ENCODE data around the gene PRKCE. TPM values are rescaled to one million over a fixed set of nuclear protein-coding genes. Genes with fewer than 3 reads are reported as not detected.

PRKCE gene
- total and polyA plus RNA-seq, 2 donors, result 3.2 to 3.3 TPM

GRCh38 chr2:46179037-46179621 is 527.7 kb downstream of the PRKCE start:
- WGBS, result 65% methylated on average over 6 of the region's 6 CpGs
- peak in 8 of 9 donors; percentile 15 to 73 (median 42) for DNase-seq (ENCODE audit: low read depth in 6 of 9, low spot score in 9 of 9)
- H3K4me1 ChIP-seq (ENCODE audit: control insufficient read depth in 2 of 2, insufficient read depth in 2 of 2, low read length in 2 of 2), result peaks cover 0 to 16% of the 10 kb centered on the region in 2 donors
- H3K36me3 ChIP-seq (ENCODE audit: control insufficient read depth in 2 of 2, insufficient read depth in 2 of 2, low read length in 1 of 2), result no peaks in the 10 kb centered on the region
- H3K27ac ChIP-seq (ENCODE audit: low read depth in 1 of 2, low read length in 1 of 2), result peak overlapping the region in 1 of 2 donors; percentile 64
- no peaks in the 10 kb centered on the region for H3K9me3 ChIP-seq (ENCODE audit: control insufficient read depth in 2 of 2, insufficient read depth in 1 of 2, low read length in 1 of 2)
- no peak overlapping the region for H3K4me3 ChIP-seq (ENCODE audit: low read length in 2 of 2)
- H3K27me3 ChIP-seq (ENCODE audit: control insufficient read depth in 2 of 2, insufficient read depth in 1 of 2, low read length in 1 of 2), result no peaks in the 10 kb centered on the region

DNA sequence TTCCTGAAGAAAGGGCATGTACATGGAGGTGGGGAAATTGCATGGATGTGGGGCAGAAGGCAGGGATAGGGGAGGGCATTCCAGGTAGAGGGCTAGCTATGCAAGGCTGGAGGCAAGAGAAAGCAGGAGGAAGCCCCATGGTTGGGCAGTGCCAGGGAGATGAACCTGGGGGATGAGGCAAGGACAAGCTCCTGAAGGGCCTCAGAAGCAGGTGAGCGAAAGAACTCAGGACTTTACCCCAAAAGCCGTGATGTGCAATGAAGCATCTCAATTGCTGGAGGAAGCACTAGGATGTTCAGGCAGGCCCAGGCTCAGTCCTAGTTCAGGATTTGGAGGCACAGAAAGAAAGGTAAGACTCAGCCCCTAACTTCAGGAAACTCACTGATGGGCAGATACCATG is 528.7 kb downstream of the PRKCE start:
- 97% methylated on average over 2 of the region's 2 CpGs for WGBS
- Histone ChIP-seq H3K9me3 (ENCODE audit: control insufficient read depth in 2 of 2, insufficient read depth in 1 of 2, low read length in 1 of 2) (no peaks in the 10 kb centered on the region), H3K27me3 (ENCODE audit: control insufficient read depth in 2 of 2, insufficient read depth in 1 of 2, low read length in 1 of 2) (no peaks in the 10 kb centered on the region), H3K4me1 (ENCODE audit: control insufficient read depth in 2 of 2, insufficient read depth in 2 of 2, low read length in 2 of 2) (peaks cover 0 to 16% of the 10 kb centered on the region in 2 donors), H3K36me3 (ENCODE audit: control insufficient read depth in 2 of 2, insufficient read depth in 2 of 2, low read length in 1 of 2) (no peaks in the 10 kb centered on the region), H3K4me3 (ENCODE audit: low read length in 2 of 2) (no peak overlapping the region), H3K27ac (ENCODE audit: low read depth in 1 of 2, low read length in 1 of 2) (no peak overlapping the region)
- no peak for DNase-seq (ENCODE audit: low read depth in 6 of 9, low spot score in 9 of 9)

- Histone ChIP-seq H3K4me1 (ENCODE audit: control insufficient read depth in 2 of 2, insufficient read depth in 2 of 2, low read length in 2 of 2) (peaks cover 0 to 16% of the 10 kb centered on the region in 2 donors), H3K36me3 (ENCODE audit: control insufficient read depth in 2 of 2, insufficient read depth in 2 of 2, low read length in 1 of 2) (no peaks in the 10 kb centered on the region), H3K27ac (ENCODE audit: low read depth in 1 of 2, low read length in 1 of 2) (no peak overlapping the region), H3K27me3 (ENCODE audit: control insufficient read depth in 2 of 2, insufficient read depth in 1 of 2, low read length in 1 of 2) (no peaks in the 10 kb centered on the region), H3K4me3 (ENCODE audit: low read length in 2 of 2) (no peak overlapping the region), H3K9me3 (ENCODE audit: control insufficient read depth in 2 of 2, insufficient read depth in 1 of 2, low read length in 1 of 2) (no peaks in the 10 kb centered on the region)
- over 99% methylated on average over 2 of the region's 2 CpGs for WGBS
- no peak for DNase-seq (ENCODE audit: low read depth in 6 of 9, low spot score in 9 of 9)
Observed at GRCh38 chr2:46181306-46181705, 529.8 kb downstream of the PRKCE start.

DNA sequence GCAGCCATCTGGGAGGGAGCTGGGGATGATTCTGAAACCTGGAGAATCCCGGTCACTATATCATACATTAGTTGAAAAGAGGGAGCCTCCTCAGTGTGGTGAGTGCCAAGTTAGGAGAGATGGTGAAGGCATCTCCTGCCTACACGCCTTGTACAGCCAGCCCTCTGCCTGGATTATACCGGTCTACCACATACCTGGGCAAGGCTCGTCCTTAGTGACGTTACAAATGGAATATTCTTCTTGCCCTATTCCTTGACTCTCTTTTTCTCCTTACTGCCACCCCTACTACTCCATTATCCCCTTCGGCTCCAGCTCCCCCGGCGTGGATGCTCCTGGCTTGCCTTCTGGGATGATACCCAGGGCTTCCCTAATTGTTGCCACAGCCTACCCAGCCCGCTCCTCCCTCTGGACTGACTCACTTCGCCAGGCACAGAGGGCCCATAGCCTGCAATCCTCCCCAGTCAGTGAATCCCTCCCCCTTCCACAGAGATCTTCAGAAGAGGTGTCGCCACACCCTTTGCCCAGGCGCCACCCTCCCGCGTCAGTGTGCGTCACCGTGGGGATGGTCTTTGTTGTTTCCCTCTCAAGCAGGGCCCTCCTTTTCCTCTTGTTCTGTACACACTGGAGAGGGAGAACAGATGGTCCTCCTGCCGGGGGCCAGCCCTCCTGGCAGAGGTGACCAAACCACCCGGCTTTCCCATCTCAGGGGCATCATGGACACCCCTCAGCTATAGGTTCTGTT is 530.5 kb downstream of the PRKCE start:
- Histone ChIP-seq H3K27me3 (ENCODE audit: control insufficient read depth in 2 of 2, insufficient read depth in 1 of 2, low read length in 1 of 2) (no peaks in the 10 kb centered on the region), H3K4me1 (ENCODE audit: control insufficient read depth in 2 of 2, insufficient read depth in 2 of 2, low read length in 2 of 2) (peaks cover 0 to 17% of the 10 kb centered on the region in 2 donors), H3K27ac (ENCODE audit: low read depth in 1 of 2, low read length in 1 of 2) (no peak overlapping the region), H3K36me3 (ENCODE audit: control insufficient read depth in 2 of 2, insufficient read depth in 2 of 2, low read length in 1 of 2) (no peaks in the 10 kb centered on the region), H3K9me3 (ENCODE audit: control insufficient read depth in 2 of 2, insufficient read depth in 1 of 2, low read length in 1 of 2) (no peaks in the 10 kb centered on the region), H3K4me3 (ENCODE audit: low read length in 2 of 2) (no peak overlapping the region)
- 98% methylated on average over 18 of the region's 18 CpGs for WGBS
- no peak for DNase-seq (ENCODE audit: low read depth in 6 of 9, low spot score in 9 of 9)

DNA sequence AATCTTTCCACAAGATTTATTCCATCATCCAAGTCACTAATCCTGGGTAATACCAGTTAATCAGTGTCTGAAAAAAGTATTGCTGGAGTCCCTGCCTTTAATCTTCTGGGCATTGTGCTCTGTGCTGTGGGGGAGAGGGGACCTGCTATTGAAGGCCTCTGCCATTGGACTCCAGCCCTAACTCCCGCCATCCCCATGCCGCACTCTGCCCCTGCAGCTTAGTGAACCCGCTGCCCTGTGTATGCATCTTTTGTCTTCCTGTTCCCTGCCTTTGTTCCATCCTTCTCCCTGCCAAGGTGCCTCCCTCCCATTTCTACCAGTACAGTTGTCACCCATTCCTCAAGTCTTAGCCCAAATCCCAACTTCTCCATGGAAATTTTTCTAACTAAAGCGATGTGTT is 532.0 kb downstream of the PRKCE start:
- 98% methylated on average over 4 of the region's 4 CpGs for WGBS
- Histone ChIP-seq H3K27me3 (ENCODE audit: control insufficient read depth in 2 of 2, insufficient read depth in 1 of 2, low read length in 1 of 2) (no peaks in the 10 kb centered on the region), H3K9me3 (ENCODE audit: control insufficient read depth in 2 of 2, insufficient read depth in 1 of 2, low read length in 1 of 2) (no peaks in the 10 kb centered on the region), H3K4me3 (ENCODE audit: low read length in 2 of 2) (no peak overlapping the region), H3K36me3 (ENCODE audit: control insufficient read depth in 2 of 2, insufficient read depth in 2 of 2, low read length in 1 of 2) (no peaks in the 10 kb centered on the region), H3K27ac (ENCODE audit: low read depth in 1 of 2, low read length in 1 of 2) (no peak overlapping the region), H3K4me1 (ENCODE audit: control insufficient read depth in 2 of 2, insufficient read depth in 2 of 2, low read length in 2 of 2) (peaks cover 0 to 25% of the 10 kb centered on the region in 2 donors)
- DNase-seq (ENCODE audit: low read depth in 6 of 9, low spot score in 9 of 9), result no peak

DNA sequence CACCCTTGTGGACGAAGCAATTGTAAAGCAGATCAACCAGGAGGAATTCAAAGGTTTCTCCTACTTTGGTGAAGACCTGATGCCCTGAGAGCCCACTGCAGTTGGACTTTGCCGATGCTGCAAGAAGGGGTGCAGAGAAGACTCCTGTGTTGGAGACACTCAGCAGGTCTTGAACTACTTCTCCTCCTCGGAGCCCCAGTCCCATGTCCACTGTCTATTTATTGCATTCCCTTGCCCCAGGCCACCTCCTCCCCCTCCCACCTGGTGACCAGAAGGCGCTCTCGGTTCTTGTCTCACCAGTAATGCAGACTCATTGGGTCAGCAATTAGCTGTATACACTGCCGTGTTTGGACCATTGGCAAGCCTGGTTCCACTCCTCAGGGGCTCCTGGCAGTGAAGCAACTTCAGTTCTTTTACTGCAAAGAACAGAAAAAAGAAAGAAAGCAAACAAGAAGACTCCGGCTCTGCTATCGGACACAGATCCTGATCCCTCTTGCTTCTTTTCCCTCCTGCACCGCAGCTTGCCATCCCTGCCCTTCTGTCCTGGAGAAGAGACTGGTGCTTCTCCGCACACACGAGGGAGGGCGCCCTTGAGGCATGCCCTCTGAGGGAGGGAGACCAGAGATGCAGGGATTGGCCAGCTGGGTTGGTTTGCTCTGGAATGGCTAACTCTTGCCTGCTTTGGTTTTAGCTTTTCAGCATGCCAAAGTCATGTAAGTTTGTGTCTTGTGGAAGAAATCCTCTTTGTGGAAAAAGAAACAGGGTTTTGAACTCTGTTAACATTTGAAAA is 533.5 kb downstream of the PRKCE start:
- 95% methylated on average over 12 of the region's 12 CpGs for WGBS
- no peak for DNase-seq (ENCODE audit: low read depth in 6 of 9, low spot score in 9 of 9)
- H3K4me1 ChIP-seq (ENCODE audit: control insufficient read depth in 2 of 2, insufficient read depth in 2 of 2, low read length in 2 of 2), result peaks cover 0 to 13% of the 10 kb centered on the region in 2 donors
- H3K36me3 ChIP-seq (ENCODE audit: control insufficient read depth in 2 of 2, insufficient read depth in 2 of 2, low read length in 1 of 2), result no peaks in the 10 kb centered on the region
- no peak overlapping the region for H3K4me3 ChIP-seq (ENCODE audit: low read length in 2 of 2)
- no peak overlapping the region for H3K27ac ChIP-seq (ENCODE audit: low read depth in 1 of 2, low read length in 1 of 2)
- H3K9me3 ChIP-seq (ENCODE audit: control insufficient read depth in 2 of 2, insufficient read depth in 1 of 2, low read length in 1 of 2), result no peaks in the 10 kb centered on the region
- H3K27me3 ChIP-seq (ENCODE audit: control insufficient read depth in 2 of 2, insufficient read depth in 1 of 2, low read length in 1 of 2), result no peaks in the 10 kb centered on the region

DNA sequence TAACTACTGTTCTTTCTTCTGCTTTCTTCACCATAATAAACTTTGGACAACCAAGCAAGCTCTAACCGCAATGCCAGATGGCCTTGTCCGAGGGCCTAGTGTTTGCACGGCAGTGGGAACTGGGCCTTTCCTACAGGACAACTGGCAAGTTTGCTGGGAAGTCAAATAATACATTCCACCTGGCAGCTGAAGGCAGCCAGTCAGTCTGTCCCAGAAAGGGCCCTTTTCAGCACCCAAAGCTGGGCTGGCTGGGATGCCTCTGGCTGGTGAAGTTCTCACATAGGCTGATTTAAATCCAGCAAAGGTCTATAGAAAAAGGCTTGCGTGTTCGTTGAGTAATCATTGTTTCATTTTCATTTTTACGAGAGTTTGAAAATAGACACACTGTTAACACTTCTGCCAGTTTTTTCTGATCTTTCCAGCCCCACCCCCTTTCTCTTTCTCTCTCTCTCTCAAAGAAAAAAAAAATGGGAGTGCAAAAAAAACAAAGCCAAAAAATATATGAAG is 535.7 kb downstream of the PRKCE start:
- no peaks in the 10 kb centered on the region for H3K9me3 ChIP-seq (ENCODE audit: control insufficient read depth in 2 of 2, insufficient read depth in 1 of 2, low read length in 1 of 2)
- peak in 7 of 9 donors; percentile 13 to 73 (median 38) for DNase-seq (ENCODE audit: low read depth in 6 of 9, low spot score in 9 of 9)
- H3K4me1 ChIP-seq (ENCODE audit: control insufficient read depth in 2 of 2, insufficient read depth in 2 of 2, low read length in 2 of 2), result peaks cover 0 to 9% of the 10 kb centered on the region in 2 donors
- H3K27ac ChIP-seq (ENCODE audit: low read depth in 1 of 2, low read length in 1 of 2), result peak overlapping the region; percentile 62 to 76
- H3K4me3 ChIP-seq (ENCODE audit: low read length in 2 of 2), result no peak overlapping the region
- H3K36me3 ChIP-seq (ENCODE audit: control insufficient read depth in 2 of 2, insufficient read depth in 2 of 2, low read length in 1 of 2), result no peaks in the 10 kb centered on the region
- no peaks in the 10 kb centered on the region for H3K27me3 ChIP-seq (ENCODE audit: control insufficient read depth in 2 of 2, insufficient read depth in 1 of 2, low read length in 1 of 2)
- WGBS, result 43% methylated on average over 6 of the region's 6 CpGs

- Histone ChIP-seq H3K9me3 (ENCODE audit: control insufficient read depth in 2 of 2, insufficient read depth in 1 of 2, low read length in 1 of 2) (no peaks in the 10 kb centered on the region), H3K36me3 (ENCODE audit: control insufficient read depth in 2 of 2, insufficient read depth in 2 of 2, low read length in 1 of 2) (no peaks in the 10 kb centered on the region), H3K4me1 (ENCODE audit: control insufficient read depth in 2 of 2, insufficient read depth in 2 of 2, low read length in 2 of 2) (peaks cover 0 to 9% of the 10 kb centered on the region in 2 donors), H3K27me3 (ENCODE audit: control insufficient read depth in 2 of 2, insufficient read depth in 1 of 2, low read length in 1 of 2) (no peaks in the 10 kb centered on the region), H3K27ac (ENCODE audit: low read depth in 1 of 2, low read length in 1 of 2) (no peak overlapping the region), H3K4me3 (ENCODE audit: low read length in 2 of 2) (no peak overlapping the region)
- DNase-seq (ENCODE audit: low read depth in 6 of 9, low spot score in 9 of 9), result no peak
- 96% methylated on average over 7 of the region's 7 CpGs for WGBS
Observed at GRCh38 chr2:46188041-46188716, 536.7 kb downstream of the PRKCE start.
